SK-N-SH treated with all-trans-retinoic acid at 6 μM for 48 hours (cell line): Measurements from ENCODE around the gene SLC6A18.
"Not testable (repeated sequence)": the region's sequence is repeated elsewhere in the genome, so short reads cannot be mapped to it uniquely, and the experiment has no call there.

ENCODE experiments used
- ATAC-seq: fragments of 200-7000 bp; cut with Tn5 transposase; 3 replicates; pipeline ENCODE4 v1.9.1; 2020; ENCODE audit warnings: mild to moderate bottlenecking, moderate library complexity
- ARNTL ChIP-seq: fragments of 450-650 bp; formaldehyde crosslinking; IDR thresholded peaks from 2 replicates; pipeline ENCODE4 v1.5.0; 2020; ENCODE audit warnings: low read depth, mild to moderate bottlenecking, moderate library complexity, borderline replicate concordance
- BACH2 ChIP-seq: fragments of 250-450 bp; sonication (Bioruptor Pico); IDR thresholded peaks from 2 replicates; pipeline ENCODE4 v1.9.0; 2021; ENCODE audit warnings: mild to moderate bottlenecking, borderline replicate concordance
- CREB5 ChIP-seq: fragments of 250-450 bp; sonication (Bioruptor Pico); IDR thresholded peaks from 2 replicates; pipeline ENCODE4 v1.5.1; 2020; ENCODE audit warnings: low read depth, mild to moderate bottlenecking, moderate library complexity
- CSRNP3 ChIP-seq: fragments of 250-450 bp; sonication (Bioruptor Pico); IDR thresholded peaks from 2 replicates; pipeline ENCODE4 v1.5.1; 2021; ENCODE audit warnings: mild to moderate bottlenecking, moderate library complexity
- ESRRG ChIP-seq: fragments of 250-450 bp; sonication (Bioruptor Pico); IDR thresholded peaks from 2 replicates; pipeline ENCODE4 v1.6.1; 2021; ENCODE audit warnings: mild to moderate bottlenecking
- GLIS3 ChIP-seq: fragments of 250-450 bp; sonication (Bioruptor Pico); IDR thresholded peaks from 2 replicates; pipeline ENCODE4 v1.5.0; 2020; ENCODE audit warnings: mild to moderate bottlenecking, moderate library complexity
- ISL1 ChIP-seq: fragments of 250-450 bp; sonication (Bioruptor Pico); IDR thresholded peaks from 2 replicates; pipeline ENCODE4 v2.1.2; 2022; ENCODE audit warnings: mild to moderate bottlenecking, moderate library complexity
- OSR1 ChIP-seq: fragments of 250-450 bp; sonication (Bioruptor Pico); IDR thresholded peaks from 2 replicates; pipeline ENCODE4 v1.8.0; 2022; ENCODE audit warnings: moderate library complexity, mild to moderate bottlenecking, inconsistent platforms
- PATZ1 ChIP-seq: fragments of 250-450 bp; sonication (Bioruptor Pico); IDR thresholded peaks from 2 replicates; pipeline ENCODE4 v1.8.0; 2020; ENCODE audit warnings: mild to moderate bottlenecking, moderate library complexity, borderline replicate concordance
- POU6F1 ChIP-seq: fragments of 250-450 bp; sonication (Bioruptor Pico); IDR thresholded peaks from 2 replicates; pipeline ENCODE4 v1.8.0; 2021; ENCODE audit warnings: low read depth, mild to moderate bottlenecking, moderate library complexity, borderline replicate concordance
- PPARA ChIP-seq: fragments of 250-450 bp; sonication (Bioruptor Pico); IDR thresholded peaks from 2 replicates; pipeline ENCODE4 v1.5.0; 2020; ENCODE audit warnings: mild to moderate bottlenecking, borderline replicate concordance
- SNAI2 ChIP-seq: fragments of 250-450 bp; sonication (Bioruptor Pico); IDR thresholded peaks from 2 replicates; pipeline ENCODE4 v1.5.0; 2020; ENCODE audit warnings: mild to moderate bottlenecking, moderate library complexity
- TCF4 ChIP-seq: fragments of 250-450 bp; sonication (Bioruptor Pico); IDR thresholded peaks from 2 replicates; pipeline ENCODE4 v1.8.0; 2021; ENCODE audit warnings: mild to moderate bottlenecking, moderate library complexity, borderline replicate concordance
- TOX ChIP-seq: fragments of 250-450 bp; sonication (Bioruptor Pico); IDR thresholded peaks from 2 replicates; pipeline ENCODE4 v1.8.0; 2021; ENCODE audit warnings: mild to moderate bottlenecking, moderate library complexity, borderline replicate concordance
- ZC3H10 ChIP-seq: fragments of 250-450 bp; sonication (Bioruptor Pico); IDR thresholded peaks from 2 replicates; pipeline ENCODE4 v1.5.1; 2021; ENCODE audit warnings: mild to moderate bottlenecking, moderate library complexity
- ZFP3 ChIP-seq: fragments of 250-450 bp; sonication (Bioruptor Pico); IDR thresholded peaks from 2 replicates; pipeline ENCODE4 v1.5.0; 2020; ENCODE audit warnings: mild to moderate bottlenecking, moderate library complexity
- ZFP30 ChIP-seq: fragments of 450-650 bp; formaldehyde crosslinking; IDR thresholded peaks from 2 replicates; pipeline ENCODE4 v1.5.0; 2022; ENCODE audit warnings: mild to moderate bottlenecking, moderate library complexity
- ZNF565 ChIP-seq: fragments of 450-650 bp; formaldehyde crosslinking; conservative IDR thresholded peaks from 2 replicates; pipeline ENCODE4 v1.5.0; 2020; ENCODE audit warnings: low read depth, mild to moderate bottlenecking, moderate library complexity
- ZNF70 ChIP-seq: fragments of 450-650 bp; formaldehyde crosslinking; IDR thresholded peaks from 2 replicates; pipeline ENCODE4 v1.5.0; 2020; ENCODE audit warnings: mild to moderate bottlenecking, moderate library complexity
- ZNF8 ChIP-seq: fragments of 450-650 bp; formaldehyde crosslinking; IDR thresholded peaks from 2 replicates; pipeline ENCODE4 v1.5.0; 2020; ENCODE audit warnings: mild to moderate bottlenecking, moderate library complexity

Gene SLC6A18

GRCh38 chr5:1273745-1274144 lies 48.6 kb downstream of the SLC6A18 start:
- ATAC-seq: no peak
- TF ChIP-seq ISL1 (CRISPR knock-in tag) (no peak), PATZ1 (CRISPR knock-in tag) (no peak), POU6F1 (no peak), PPARA (CRISPR knock-in tag) (no peak), ZC3H10 (no peak), SNAI2 (CRISPR knock-in tag) (no peak), OSR1 (no peak), ZFP30 (CRISPR knock-in tag) (no peak), TOX (CRISPR knock-in tag) (no peak), ZNF70 (no peak), GLIS3 (CRISPR knock-in tag) (no peak), ARNTL (CRISPR knock-in tag) (no peak), ESRRG (no peak), CREB5 (CRISPR knock-in tag) (no peak), TCF4 (no peak), ZNF8 (CRISPR knock-in tag) (no peak), BACH2 (no peak), CSRNP3 (CRISPR knock-in tag) (no peak)

GRCh38 chr5:1274471-1274870 lies 49.3 kb downstream of the SLC6A18 start:
- TF ChIP-seq ZNF565 (CRISPR knock-in tag) (no peak), ZFP3 (CRISPR knock-in tag) (no peak), ISL1 (CRISPR knock-in tag) (no peak), TOX (CRISPR knock-in tag) (no peak), CREB5 (CRISPR knock-in tag) (no peak), ZFP30 (CRISPR knock-in tag) (no peak)
- TF ChIP-seq, all 23 proteins: peak for 0
- no peak for ATAC-seq

GRCh38 chr5:1275397-1276391 lies 50.5 kb downstream of the SLC6A18 start:
- not testable (repeated sequence) for ATAC-seq

GRCh38 chr5:1276930-1277329 lies 51.7 kb downstream of the SLC6A18 start:
- TF ChIP-seq CSRNP3 (CRISPR knock-in tag): no peak
- no peak for TF ChIP-seq ZNF8 (CRISPR knock-in tag)
- TF ChIP-seq TOX (CRISPR knock-in tag): no peak
- TF ChIP-seq ZC3H10: no peak
- TF ChIP-seq ZNF70: no peak
- TF ChIP-seq BACH2: no peak
- TF ChIP-seq, all 23 proteins: peak for 0
- ATAC-seq: no peak
